Activated CD8-positive, alpha-beta memory T cell treated with anti-CD3 and anti-CD28 coated beads for 4 hours (primary cell): ENCODE results near the gene TBCK.

ENCODE experiments used
- DNase-seq, 2 donors: peaks; one replicate each; pipeline ENCODE4 v3.0.0-alpha.2; 2020; ENCODE audit warnings: low read depth in 2 of 2

TBCK gene

GRCh38 chr4:105992641-105993305, 323.2 kb downstream of the TBCK start:
- DNase-seq = no peak

DNA sequence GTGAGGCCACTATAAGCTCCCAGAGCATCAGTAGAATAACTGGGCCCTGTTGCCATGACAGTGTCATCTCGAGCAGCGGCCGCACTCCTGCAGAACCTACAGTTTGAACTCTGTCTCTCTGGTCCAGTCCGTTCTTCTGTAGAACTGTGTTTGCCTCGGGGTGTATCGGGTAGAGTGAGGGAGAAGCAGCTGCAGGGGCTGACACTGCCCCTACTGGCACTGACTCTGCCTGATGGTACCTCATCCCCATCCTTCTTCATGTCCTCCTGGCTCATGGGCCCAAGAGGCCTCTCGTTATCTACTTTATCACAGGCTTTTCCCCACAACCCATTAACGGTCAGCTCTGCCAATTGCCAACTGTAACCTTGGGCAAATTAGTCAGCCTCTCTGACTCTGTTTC, 324.3 kb downstream of the TBCK start:
- DNase-seq = no peak
